ENCODE results near the gene LCOR.
A peak's percentile ranks its signal among the peaks of the same experiment; 100 is the strongest.

Gene LCOR

GRCh38 chr10:97011397-97011796 lies 179.3 kb downstream of the LCOR start:
- DNase-seq (ENCODE audit: low read depth in 3 of 3): no peak

GRCh38 chr10:97012470-97012869 lies 180.4 kb downstream of the LCOR start:
- no peak for DNase-seq (ENCODE audit: low read depth in 3 of 3)

GRCh38 chr10:97013568-97013967 lies 181.5 kb downstream of the LCOR start:
- no peak for DNase-seq (ENCODE audit: low read depth in 3 of 3)

GRCh38 chr10:97013983-97014382 lies 181.9 kb downstream of the LCOR start:
- no peak for DNase-seq (ENCODE audit: low read depth in 3 of 3)

- no peak for DNase-seq (ENCODE audit: low read depth in 3 of 3)
These were observed 183.1 kb downstream of the LCOR start for GRCh38 chr10:97015240-97015639.

GRCh38 chr10:97016728-97017473 lies 184.8 kb downstream of the LCOR start:
- no peak for DNase-seq (ENCODE audit: low read depth in 3 of 3)

GRCh38 chr10:97017474-97017903 lies 185.4 kb downstream of the LCOR start:
- DNase-seq (ENCODE audit: low read depth in 3 of 3): no peak

- DNase-seq (ENCODE audit: low read depth in 3 of 3): no peak
These were observed 186.4 kb downstream of the LCOR start for GRCh38 chr10:97018251-97019212.

GRCh38 chr10:97019213-97019844 lies 187.2 kb downstream of the LCOR start:
- no peak for DNase-seq (ENCODE audit: low read depth in 3 of 3)

GRCh38 chr10:97020452-97021400 lies 188.6 kb downstream of the LCOR start:
- no peak for DNase-seq (ENCODE audit: low read depth in 3 of 3)

GRCh38 chr10:97022616-97023015 lies 190.5 kb downstream of the LCOR start:
- no peak for DNase-seq (ENCODE audit: low read depth in 3 of 3)

GRCh38 chr10:97023401-97024167 lies 191.5 kb downstream of the LCOR start:
- no peak for DNase-seq (ENCODE audit: low read depth in 3 of 3)

GRCh38 chr10:97024168-97025073 lies 192.3 kb downstream of the LCOR start:
- no peak for DNase-seq (ENCODE audit: low read depth in 3 of 3)

GRCh38 chr10:97025613-97026242 lies 193.6 kb downstream of the LCOR start:
- peak in 1 of 3 experiments; percentile 26 for DNase-seq (ENCODE audit: low read depth in 3 of 3)

- no peak for DNase-seq (ENCODE audit: low read depth in 3 of 3)
These were observed 196.2 kb downstream of the LCOR start for GRCh38 chr10:97028126-97028831.

GRCh38 chr10:97028832-97029178 lies 196.7 kb downstream of the LCOR start:
- DNase-seq (ENCODE audit: low read depth in 3 of 3): no peak

GRCh38 chr10:97029271-97029670 lies 197.2 kb downstream of the LCOR start:
- DNase-seq (ENCODE audit: low read depth in 3 of 3): no peak

GRCh38 chr10:97030894-97031293 lies 198.8 kb downstream of the LCOR start:
- no peak for DNase-seq (ENCODE audit: low read depth in 3 of 3)
